ENCODE results near the gene JMJD7. TPM values are rescaled to one million over a fixed set of nuclear protein-coding genes. Genes with fewer than 3 reads are reported as not detected.

The JMJD7 gene
- total and polyA plus RNA-seq, 2 donors (not counting 1 experiment from before 2014, with no cell fraction given): 33.4 to 43.9 TPM

GRCh38 chr15:41825572-41826535, 2.0 kb upstream of the JMJD7 start:
- no peak overlapping the region for H3K9ac ChIP-seq (ENCODE audit: low read length)
- H3K27ac Mint-ChIP-seq: peak overlapping the region; percentile 32

More at GRCh38 chr15:41825572-41826535, 2.0 kb upstream of the JMJD7 start:
- Mint-ChIP-seq H3K9me3 (ENCODE audit: insufficient read depth) (no peaks in the 10 kb centered on the region), H3K4me1 (peaks cover 14% of the 10 kb centered on the region), H3K27me3 (no peaks in the 10 kb centered on the region), H3K4me3 (peak overlapping the region; percentile 70)
- intact Hi-C loops (cut with micrococcal nuclease): loop anchor here (5.0 kb wide), 2 partner anchors 284 to 446 kb away; partner anchors contain the start of genes GANC, RPAP1 and TMEM87A
- no peak overlapping the region for H3K4me3 ChIP-seq (ENCODE audit: control extremely low read depth in 1 of 5, extremely low read depth in 1 of 5, insufficient read depth in 1 of 5, low read depth in 2 of 5, low read length in 4 of 5)
- DNase-seq: no peak
- 97% methylated on average over 6 of the region's 13 CpGs for WGBS (ENCODE audit: insufficient coverage)
- ATAC-seq (ENCODE audit: low read depth): no peak
- no peak overlapping the region for H3K4me2 ChIP-seq (replicated peaks; ENCODE audit: low read depth, low read length, poor library complexity, severe bottlenecking)
- peaks cover 9 to 17% of the 10 kb centered on the region in 2 donors for H3K4me1 ChIP-seq (ENCODE audit: control insufficient read depth in 2 of 2, insufficient read depth in 2 of 2, low read length in 2 of 2)
- peaks cover 0 to 11% of the 10 kb centered on the region in 2 experiments for H3K36me3 ChIP-seq (replicated peaks in 1 of 2; ENCODE audit: control extremely low read depth in 1 of 2, control insufficient read depth in 1 of 2, extremely low read depth in 1 of 2, insufficient read depth in 2 of 2, low read length in 1 of 2)
- ChIA-PET CTCF (interaction anchor here (1.7 to 3.3 kb wide), 3 partner anchors 15 to 79 kb away, joined by 4 to 23 read pairs (median 21); partner anchors contain the start of gene MAPKBP1), POLR2A (interaction anchor here (0.8 kb wide), 1 partner anchor 51 kb away, joined by 4 read pairs; the partner anchor contains the start of gene MAPKBP1)
- peaks cover 16% of the 10 kb centered on the region for H3K79me2 ChIP-seq (ENCODE audit: control insufficient read depth, insufficient read depth, low read length)
- no peak for TF ChIP-seq EZH2 (IDR thresholded peaks at IDR 0.05; ENCODE audit: borderline replicate concordance, insufficient read depth, low read depth, low read length, poor library complexity, severe bottlenecking)
- no peak for TF ChIP-seq CTCF (IDR thresholded peaks at IDR 0.05)
- no peak overlapping the region for H3K27ac ChIP-seq (ENCODE audit: low read length in 2 of 2)
- no peak overlapping the region for H2AFZ ChIP-seq (ENCODE audit: insufficient read depth, low read depth, low read length, poor library complexity, severe bottlenecking)
- no peaks in the 10 kb centered on the region for H3K27me3 ChIP-seq (replicated peaks in 1 of 4; ENCODE audit: control extremely low read depth in 1 of 4, control insufficient read depth in 3 of 4, insufficient read depth in 4 of 4, low read length in 3 of 4)
- peaks cover 11% of the 10 kb centered on the region for H4K20me1 ChIP-seq (ENCODE audit: control insufficient read depth, insufficient read depth, low read length, poor library complexity, severe bottlenecking)
- H3K9me3 ChIP-seq (ENCODE audit: control extremely low read depth in 1 of 3, control insufficient read depth in 2 of 3, insufficient read depth in 1 of 3, low read length in 2 of 3): no peaks in the 10 kb centered on the region

All from B cell (primary cell).